Measurements from ENCODE around the gene KITLG.

DNA sequence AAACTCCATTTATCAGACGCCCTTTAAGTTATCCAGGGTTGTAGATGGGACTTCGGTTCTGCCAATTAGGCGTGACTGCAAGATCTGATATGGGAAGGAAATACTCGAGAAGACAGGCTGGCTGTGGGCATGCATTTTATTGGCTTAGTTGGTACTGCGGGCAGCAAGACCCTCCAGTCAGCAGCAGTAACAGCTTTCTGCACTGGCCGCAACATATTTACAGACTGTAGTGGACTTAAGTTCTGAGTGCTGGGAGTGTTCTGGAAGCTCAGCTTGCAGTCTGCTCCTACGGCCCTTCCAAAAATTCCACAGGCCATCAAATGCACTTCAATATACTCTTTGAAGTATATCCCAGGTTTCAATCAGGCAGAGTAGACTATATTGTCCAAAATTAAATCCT, 21.1 kb downstream of the KITLG start:
- TF ChIP-seq CTCF (IDR thresholded peaks at IDR 0.05) = no peak
- TF ChIP-seq EP300 (IDR thresholded peaks at IDR 0.05) = no peak
- no peak for TF ChIP-seq JUN (IDR thresholded peaks at IDR 0.05)
